T-helper 9 cell (primary cell): ENCODE measurements around the gene EXOC3.
"Not testable (repeated sequence)": the region's sequence is repeated elsewhere in the genome, so short reads cannot be mapped to it uniquely, and the experiment has no call there.

Experiments
- DNase-seq: peaks from one replicate; pipeline ENCODE4 v3.0.0-alpha.2; 2020

The EXOC3 gene

DNA sequence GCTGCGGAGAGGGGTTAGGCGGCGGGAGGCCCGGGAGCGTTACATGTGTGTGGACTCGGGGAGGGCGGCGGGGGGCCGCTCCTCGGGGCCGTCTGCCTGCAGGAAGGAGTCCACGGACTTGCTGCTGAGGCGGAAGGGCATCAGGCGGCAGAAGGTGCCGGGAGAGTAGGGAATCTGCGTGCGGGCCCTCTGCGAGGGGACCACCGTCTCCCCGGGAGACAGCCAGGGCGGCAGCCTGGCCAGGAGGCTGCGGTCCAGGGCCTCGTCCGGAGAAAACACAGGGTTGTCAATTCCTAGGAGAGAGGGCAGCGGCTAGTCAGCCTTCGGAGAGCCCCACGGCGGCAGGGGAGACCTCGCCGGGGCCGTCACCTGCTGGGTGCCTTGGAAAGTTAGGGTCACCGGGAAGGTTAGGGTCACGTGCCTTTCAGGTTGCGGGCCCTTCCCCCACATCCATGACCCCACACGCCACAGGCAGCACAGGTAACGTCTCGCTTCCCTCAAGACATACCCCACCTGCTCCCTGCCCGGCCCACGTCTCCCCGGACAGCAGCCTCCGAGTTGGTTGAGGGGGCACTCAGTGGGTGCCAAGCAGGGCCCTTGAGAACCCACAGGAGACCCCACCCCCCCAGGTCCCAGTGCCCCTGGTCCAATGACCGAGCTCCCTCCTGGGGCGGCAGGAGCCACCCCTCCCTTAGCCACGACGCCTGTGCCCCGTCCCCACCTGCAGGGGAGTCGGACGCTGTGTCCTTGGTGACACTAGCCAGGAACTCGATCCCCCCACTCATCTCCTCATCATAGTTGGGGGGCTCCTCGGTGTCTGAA lies 32.1 kb downstream of the EXOC3 start:
- DNase-seq, result no peak

DNA sequence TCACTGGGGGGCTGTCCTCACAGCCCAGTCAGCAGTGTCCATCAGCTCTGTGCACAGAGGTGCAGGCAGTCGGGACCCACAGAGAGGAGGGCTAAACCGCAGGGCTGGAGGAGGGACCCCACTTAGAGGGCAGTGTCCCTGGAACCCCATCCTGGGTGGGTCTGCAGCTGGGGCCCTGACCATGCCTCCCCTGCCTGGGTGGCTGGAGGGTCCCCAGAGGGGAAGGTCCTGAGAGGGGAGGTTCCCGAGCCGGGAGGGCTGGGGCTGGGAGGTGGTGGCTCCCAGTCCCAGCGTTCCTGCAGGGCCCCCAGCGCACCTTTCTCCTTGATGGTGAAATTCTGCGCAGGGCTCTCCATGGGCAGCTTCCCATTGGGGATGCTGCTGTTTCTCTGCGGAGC lies 32.7 kb downstream of the EXOC3 start:
- DNase-seq, result no peak

DNA sequence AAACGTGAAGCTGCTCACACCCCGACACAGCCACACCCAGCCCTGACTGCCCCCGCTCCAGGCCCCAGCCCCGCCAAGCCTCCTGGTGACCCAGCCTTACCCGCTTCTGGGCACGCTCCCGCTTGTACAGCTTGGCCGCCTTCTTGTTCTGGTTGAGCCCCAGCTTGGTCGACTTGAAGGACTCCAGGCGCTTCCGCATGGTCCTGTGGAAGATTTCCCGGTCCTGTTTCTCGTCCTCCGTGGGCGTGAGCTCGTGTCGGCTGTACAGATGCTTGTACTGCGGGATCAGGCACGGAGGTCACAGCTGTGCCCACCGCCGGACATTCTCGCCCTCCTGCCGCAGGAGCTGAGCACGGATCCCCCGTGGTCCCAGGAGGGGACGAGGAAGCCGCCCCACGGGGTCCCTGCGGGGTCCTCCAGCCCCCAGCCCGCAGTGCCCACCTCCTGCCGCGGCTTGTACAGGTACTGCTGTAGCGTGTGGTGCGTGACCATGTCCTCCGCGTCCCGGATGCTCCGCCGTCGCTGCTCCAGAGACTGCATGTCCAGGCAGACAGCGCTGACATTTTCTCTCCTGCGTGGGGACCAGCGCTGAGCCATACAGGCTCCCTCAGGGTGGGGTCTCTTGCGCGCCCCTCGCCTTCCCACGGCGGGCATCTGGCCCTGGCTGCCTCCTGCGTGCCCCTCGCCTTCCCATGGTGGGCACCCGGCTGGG lies 33.3 kb downstream of the EXOC3 start:
- DNase-seq, result no peak

DNA sequence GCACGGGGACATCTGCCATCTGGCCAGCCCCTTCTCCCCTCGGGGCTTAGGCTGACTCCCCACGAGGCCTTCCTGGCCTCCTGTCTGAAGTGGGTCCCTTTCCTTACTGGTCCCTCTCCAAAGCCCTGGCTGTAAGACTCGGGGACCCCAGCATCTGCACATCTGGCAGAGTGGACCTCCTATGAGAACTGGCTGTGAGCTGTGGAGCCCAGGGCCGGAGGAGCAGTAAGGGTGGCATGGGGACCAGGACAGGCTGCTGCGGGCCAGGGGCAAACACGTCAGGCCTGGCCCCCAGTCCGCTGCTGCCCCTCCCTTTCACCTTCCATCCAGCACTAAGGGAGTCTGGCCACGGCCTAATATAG lies 33.8 kb downstream of the EXOC3 start:
- no peak for DNase-seq

DNA sequence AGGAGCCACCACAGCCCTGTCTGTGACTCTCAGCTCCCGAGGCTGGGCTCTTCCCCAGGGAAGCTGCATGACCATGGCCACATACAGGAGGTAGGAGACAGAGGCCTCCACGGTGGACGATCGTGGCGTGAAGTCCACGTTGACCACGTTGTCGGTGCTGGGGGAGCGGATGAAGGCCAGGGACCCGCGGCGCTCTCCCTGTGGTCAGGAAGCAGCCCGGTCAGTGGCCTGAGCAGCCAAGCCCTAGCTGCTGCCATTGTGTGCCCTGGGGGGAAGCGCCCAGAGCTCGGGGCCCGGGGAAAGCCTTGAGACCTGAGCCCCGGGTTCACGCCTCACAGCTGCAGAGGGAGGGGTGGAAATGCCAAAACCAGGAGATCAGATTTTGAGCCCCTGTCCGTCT lies 34.3 kb downstream of the EXOC3 start:
- no peak for DNase-seq

DNA sequence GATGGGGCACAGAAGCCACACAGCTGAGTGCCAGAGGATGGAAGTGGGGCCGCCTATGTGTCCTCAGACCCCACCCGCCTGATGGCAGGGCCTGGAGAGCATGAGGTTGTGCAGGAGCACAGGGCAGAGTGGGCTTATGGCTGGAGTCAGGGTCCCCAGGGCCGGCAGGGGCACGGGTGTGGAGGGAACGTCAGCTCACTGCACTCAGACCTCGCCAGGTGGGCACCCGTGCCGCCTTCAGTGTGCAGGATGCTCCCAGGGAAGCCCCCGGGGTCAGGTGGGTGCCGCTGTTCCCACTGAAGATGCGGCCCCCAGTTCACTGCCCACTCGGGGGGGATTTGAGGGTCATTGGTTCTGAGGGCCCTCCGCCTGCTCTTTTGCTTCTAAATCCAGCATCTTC lies 34.9 kb downstream of the EXOC3 start:
- no peak for DNase-seq

DNA sequence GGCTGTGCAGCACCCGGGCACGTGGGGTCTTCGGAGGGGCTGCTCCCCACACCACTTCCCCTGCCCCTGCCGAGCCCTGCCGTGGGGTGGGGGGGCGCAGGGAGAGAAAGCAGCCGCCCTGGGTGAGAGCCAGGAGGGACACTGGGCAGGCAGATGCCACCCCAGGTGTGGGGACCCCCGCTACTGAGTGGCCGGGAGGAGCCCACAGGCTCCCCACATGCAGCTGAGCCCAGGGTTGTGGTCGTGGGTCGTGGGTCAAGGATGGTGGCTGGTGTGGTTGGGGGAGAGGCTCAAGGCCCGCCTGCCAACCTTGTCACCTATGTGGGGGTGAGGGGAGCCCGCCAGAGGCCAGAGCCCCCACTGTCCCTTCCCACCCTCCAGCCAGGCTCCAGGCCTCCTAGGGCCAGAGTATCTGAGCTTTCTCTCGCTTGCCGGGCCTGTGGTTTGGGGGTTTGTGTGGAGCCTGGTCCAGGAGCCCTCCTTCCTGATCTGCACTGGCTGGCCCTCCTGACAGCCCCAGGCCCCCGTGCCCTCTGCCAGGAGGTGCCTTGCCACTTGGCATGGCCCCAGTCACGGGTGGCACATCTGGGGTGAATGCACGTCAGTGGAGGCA lies 35.5 kb downstream of the EXOC3 start:
- DNase-seq, result no peak

DNA sequence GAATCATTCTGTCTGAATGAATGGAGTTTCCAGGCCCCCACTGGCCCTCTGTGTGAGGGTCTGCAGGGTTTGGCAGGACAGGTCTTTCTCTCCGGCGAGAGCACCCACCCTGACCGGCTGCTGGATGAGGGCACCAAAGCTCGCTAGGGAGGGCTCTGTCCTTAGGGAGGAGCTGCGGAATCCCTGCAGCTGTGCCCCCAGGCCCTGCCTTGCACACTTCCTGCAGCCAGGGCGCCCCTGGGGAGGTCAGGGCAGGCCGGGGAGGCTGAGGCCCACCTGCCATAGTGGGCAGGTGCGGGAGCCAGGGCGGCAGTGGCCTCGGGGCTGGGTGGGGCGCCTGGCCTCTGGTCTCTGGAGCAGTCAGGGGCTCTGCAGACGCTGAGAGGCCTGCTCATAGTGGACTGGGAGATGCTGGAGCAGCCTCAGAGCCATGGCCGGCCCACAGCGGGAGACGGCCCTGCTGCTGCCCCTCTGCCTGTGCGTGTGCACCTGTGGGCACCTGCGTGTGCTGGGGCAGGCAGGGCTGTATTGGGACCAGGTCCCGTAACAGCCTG lies 36.1 kb downstream of the EXOC3 start:
- DNase-seq, result no peak

DNA sequence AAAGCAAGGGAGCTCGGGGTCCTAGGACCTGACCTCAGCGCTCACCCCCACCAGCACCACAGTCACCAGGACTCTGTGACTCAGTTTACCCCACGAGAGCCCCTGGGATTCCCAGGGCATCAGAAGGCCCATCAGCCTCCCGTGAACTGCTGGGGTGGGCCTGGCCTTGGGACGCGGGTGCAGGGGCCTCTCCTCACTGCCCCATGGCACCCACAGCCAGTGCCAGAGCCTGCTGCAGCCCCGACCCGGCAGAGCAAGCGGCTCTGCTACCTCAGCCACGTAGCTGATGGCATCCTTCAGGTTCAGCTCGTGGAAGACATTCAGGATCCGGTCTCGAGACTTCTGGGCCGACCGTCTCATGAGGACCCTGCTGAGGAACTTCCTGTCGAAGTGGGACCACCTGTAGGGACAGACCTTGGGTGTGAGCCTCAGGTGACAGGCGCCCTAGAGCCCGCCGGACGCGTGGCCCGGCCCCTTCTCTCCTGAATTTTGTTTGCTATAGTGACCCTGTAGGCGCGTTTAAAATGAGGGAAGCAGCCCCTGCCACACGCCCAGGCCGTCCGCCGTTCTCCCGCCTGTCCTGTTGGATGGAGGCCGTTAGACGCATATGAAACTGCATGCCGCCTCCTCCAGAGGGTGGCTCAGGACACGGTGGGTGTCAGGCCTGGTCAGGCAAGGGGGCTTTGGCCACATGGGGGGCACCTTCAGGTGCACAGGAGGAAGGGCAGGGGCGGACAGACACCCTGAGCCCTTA lies 36.8 kb downstream of the EXOC3 start:
- no peak for DNase-seq

DNA sequence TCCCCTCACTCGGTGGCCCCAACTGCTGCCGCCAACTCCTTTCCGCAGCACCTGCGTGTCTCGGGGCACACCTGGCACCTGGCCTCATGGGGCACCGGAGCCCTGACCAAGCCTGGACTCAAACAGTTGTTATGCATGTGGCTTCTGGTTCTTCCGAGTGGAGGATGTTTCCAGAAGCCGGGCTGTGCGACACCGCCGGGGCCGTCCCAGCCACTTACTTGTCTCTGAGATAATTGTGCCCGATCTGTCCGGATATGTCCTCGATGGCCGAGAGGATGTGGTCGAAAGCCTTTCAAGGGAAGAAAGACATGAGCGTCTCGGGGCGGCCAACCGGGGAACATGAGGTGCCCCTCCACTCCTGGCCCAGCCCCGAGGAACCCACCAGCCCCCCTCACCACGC lies 38.4 kb downstream of the EXOC3 start:
- no peak for DNase-seq

DNA sequence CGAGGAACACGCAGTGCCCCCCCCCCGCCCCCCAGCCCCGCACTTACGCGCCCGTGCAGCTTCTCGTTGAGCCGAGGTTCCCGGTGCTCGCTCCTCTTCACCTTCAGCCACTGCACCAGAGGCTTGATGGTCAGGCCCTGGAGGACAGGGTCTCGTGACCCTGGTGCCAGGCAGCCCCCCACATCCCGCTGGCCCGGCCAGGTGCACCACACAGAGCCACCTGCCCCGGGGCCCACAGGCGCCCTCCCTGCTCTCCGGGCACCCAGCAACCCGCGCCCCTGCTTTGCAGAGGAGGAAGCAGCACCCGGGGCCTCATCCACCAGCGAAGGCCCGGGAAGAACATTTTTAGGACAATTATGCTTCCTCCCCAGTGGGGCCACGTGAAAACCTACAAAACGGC lies 39.0 kb downstream of the EXOC3 start:
- DNase-seq, result no peak

DNA sequence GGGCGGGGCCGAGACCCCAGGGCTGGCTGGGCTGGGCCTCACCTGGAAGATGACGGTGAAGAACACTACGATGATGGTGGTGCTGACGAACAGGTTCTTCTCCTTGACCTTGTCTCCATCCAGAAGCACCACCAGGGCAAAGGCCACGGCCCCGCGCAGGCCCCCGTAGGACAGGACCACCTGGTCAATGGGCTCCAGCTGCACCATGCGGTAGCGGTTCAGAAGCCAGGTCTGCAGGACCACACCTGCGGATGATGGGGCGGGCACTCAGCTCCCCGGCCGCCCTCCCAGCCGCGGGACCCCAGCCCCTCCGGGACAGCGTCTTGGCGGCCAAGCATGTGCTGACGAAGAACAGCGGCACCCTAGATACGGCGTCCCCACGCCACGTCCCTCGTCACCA lies 39.5 kb downstream of the EXOC3 start:
- no peak for DNase-seq

DNA sequence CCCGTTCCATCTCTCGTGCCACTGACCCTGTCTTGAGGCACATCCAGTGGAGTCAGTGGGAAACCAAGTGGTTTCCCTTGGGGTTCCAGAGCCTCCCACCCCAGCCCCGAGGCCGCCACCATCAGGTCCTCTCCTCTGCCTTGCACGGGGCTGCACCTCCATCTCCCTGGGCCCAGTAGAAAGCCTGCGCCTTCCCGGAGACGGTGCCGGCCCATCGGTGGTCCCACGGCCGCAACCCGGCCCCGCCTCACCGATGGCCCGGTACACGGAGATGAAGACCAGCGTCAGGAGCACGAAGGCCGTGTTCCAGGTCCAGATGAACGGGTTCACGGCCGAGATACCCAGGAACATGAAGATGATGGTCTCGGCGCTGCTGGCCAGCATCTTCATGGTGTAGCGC lies 40.0 kb downstream of the EXOC3 start:
- DNase-seq, result no peak

DNA sequence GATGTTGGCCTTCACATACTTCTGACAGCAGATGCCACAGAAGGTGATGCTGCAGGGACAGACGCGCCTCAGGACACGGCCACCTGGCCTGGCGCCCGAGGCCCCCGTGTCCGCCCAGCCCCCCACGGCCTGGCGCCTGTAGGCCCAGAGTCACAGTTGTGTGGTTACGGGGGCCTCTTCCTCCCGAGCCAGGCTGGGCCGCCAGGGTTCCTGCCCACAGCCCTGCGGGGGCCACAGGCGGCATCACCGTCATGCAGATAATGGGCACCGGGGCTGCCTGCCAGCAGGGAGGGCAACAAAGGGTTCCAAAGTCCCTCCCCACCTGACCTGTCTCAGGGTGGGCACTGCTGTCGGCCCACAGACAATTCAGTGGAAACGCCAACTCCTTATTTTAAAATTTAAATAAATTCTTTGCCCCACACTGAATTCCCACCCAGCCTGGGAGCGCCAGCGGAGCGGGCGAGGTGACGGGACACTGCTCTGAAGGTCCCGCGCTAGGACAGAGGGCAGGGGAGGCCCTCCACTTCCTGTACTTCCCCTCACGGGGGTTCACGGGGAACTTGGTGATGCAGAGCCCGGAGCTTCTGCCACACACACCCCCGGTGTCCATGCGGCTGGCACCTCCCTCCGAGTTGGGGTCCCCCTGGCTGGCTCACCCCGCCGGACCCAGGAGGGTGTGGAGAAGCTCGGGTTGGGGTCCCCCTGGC lies 40.6 kb downstream of the EXOC3 start:
- no peak for DNase-seq

DNA sequence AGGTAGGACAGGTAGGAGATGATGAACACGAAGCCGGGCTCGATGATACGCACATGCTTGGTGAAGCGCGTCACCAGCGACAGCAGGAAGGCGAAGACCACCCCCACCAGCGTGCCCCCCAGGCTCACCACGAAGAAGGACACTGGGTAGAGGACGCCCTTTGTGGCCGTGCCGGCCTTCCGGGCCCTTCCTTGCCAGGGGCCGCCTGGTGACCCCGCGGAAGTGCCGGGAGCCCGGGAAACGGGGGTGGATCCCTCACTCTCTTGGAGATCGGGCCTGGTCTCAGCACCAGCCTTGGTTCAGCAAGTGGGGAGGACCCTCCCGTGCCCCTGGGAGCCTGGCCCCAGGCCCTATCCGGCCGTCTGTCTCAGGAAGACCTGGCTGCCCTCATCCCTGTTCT lies 41.6 kb downstream of the EXOC3 start:
- no peak for DNase-seq

DNA sequence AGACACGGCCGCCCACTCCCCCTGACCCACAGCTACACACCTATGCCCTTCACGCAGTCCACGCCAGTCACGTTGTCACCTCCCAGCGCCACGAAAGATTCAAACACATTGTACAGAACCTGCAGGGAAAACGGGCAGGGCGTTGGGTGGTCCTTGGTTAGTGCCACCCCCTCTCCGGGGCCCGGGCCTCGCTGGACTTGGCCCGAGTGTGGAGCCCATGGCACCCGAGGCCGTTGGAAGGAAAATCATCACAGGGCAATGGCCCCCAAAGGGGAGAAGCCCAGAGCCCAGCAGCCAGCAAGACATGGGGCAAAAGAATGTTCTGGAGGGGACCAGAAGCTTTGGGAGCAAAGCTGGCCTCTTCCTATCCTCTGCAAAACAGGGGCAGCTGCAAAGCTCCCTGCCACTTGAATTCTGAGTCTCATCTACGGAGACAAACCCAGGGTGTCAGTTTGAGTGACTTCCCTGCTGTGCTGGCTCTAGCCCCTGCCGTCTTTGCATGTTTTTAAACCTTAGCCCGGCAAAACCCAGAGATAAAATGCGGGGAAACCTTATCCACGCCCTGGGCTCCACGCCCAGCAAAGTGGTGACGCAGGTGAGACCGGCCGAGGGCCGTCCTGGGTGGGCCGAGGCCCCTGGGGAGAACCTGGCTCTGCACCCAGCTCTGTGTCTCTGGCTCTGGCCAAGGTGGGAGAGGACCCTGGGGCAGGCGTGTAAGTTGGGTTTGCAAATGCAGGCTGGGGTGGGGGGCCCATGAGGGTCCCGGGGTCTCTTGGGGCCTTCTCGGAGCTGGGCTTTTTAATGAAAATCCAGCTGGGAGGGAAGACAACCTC lies 42.4 kb downstream of the EXOC3 start:
- DNase-seq, result no peak

DNA sequence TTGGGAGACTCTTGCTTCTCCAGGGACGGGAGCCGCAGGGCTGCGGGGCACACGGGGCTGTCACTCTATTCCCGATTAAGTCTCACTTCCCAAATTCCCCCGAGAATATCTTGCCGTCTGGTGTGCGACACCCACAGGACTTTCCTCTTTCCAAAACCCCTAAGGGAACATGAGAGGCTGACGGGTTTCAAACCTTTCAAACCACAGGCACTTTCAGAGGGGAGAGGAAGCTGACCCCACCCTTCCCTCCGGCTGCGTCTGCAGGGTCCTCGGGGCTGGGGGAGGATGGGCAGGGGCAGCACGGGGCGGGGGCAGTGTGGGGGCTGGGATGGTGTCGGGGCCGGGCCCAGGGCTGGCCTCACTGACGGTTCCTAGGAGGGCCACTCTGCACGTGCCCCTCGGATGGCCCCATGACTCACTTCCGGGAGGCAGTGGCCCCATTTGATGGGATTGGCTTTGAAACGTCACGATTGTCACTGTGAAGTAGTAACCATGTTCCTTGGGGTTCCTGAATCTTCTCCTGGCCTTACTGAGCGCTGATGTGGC lies 43.0 kb downstream of the EXOC3 start:
- no peak for DNase-seq

DNA sequence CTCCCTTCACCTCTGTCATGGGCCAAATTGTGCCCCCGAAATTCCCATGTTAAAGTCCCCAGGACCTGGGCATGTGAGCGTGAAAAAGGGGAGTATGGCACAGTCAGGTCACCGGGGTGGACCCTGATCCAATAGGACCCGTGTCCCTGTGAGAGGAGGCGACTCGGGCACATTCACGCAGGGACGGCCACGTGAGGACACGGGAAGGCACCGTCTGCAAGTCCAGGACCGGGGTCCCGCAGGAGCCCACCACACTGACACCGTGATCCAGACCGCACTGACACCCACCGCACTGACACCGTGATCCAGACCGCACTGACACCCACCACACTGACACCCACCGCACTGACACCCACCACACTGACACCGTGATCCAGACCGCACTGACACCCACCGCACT lies 43.6 kb downstream of the EXOC3 start:
- not testable (repeated sequence) for DNase-seq

DNA sequence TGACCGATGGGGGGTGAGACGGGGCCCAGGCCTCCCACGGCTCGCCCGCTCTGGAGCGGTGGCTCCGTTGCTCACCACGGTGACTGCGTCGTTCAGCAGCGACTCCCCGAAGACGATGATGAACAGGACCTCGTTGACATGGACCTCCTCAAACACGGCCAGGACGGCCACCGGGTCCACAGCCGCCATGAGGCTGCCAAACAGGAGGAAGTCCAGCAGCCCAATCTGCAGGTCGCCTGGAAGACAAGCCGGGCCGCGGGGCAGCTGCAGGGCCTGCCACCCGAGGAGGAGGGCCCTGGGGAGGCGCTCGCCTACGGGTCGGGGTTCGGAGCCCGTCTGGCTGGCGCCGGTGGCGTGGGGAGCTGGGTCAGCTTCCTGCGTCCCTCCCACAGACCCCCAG lies 45.3 kb downstream of the EXOC3 start:
- DNase-seq, result no peak

DNA sequence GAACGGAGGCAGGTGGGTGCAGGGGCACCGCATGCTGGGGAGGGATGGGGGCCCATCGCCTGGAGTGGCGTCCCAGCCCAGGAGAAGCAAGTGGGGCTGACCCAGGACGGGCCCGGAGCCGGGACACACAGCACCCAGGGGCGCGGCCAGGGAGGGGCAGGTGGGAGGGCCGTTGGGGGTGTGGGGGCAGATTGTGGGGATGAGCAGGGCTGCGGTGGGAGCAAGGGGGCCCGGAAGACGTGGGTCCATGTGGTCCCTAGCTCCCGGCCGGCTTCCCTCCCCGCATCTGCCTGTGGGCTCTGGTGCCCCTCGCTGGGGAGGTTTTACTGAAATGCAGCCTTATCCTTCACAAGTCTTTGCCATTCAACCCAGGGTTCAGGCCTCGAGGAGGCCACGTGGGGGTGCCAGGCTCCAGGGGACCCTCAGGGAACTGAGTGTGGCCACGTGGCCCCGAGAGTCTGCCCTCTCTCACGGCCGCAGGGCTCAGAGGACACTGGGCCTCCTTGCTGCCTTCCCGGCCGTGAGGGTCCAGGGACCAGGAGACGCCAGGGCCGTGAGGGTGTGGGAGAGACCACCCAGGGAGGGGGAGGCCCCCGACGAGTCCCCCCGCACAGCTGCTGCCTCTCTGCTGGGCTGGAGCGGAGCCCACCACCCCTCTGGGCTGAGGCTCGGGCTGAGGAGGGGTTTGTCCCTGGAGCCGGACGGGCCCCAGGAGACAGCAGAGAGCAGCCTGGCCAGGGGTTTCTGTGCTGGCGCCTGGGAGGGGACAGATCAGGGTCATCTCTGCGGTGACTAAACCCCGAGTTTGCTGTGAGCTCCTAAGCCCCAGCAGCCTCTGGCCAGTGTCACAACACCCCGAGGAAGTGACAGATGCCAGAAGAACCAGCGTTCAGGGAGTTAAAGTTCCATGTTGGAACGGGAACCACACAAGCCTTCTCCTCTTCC lies 46.0 kb downstream of the EXOC3 start:
- DNase-seq, result no peak
